Sigmoid colon (tissue), 4 donors: ENCODE results near the gene PPP1R2B.

Experiments used
- CTCF ChIP-seq, 4 experiments: fragments of 450-650 bp in 3 of 4; fragments of 200-600 bp in 1 of 4; IDR thresholded peaks; one replicate each; pipeline ENCODE4 v1.5.1; 2016 to 2019; ENCODE audit warnings: antibody characterized with exemption in 4 of 4, mild to moderate bottlenecking in 3 of 4, moderate library complexity in 2 of 4
- EP300 ChIP-seq, 4 donors: sonication (generic); formaldehyde crosslinking; IDR thresholded peaks; one replicate each; pipeline ENCODE4 v1.6.1; 2017; ENCODE audit warnings: antibody characterized with exemption in 4 of 4
- POLR2A ChIP-seq, 2 donors: fragments of 450-650 bp; IDR thresholded peaks; one replicate each; pipeline ENCODE4 v1.6.1; 2016; ENCODE audit warnings: antibody characterized with exemption in 2 of 2, mild to moderate bottlenecking in 2 of 2, moderate library complexity in 2 of 2
- POLR2AphosphoS5 ChIP-seq, 4 donors: sonication (generic); formaldehyde crosslinking; IDR thresholded peaks; one replicate each; pipeline ENCODE4 v1.6.1; 2017; ENCODE audit warnings: antibody characterized with exemption in 4 of 4

DNA sequence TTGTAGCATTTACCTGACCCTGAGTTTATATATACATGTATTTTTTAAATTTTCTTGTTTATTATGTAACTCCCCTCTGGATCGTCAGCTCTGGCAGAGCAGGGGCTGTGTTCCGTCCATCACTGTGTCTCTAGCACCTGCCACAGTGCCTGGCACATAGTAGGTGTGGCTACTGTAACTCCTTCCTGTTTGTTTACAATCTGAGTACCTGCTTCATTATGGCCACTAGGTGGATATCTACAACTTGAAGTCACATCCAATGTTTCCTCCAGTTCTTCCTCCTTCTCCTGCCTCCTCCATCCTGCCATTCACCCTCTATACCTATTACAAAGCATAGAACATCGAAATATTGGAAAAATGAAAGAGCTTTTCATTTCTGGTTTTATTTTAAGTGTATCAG is 14.2 kb upstream of the PPP1R2B start:
- TF ChIP-seq CTCF (IDR thresholded peaks at IDR 0.05) (no peak), EP300 (IDR thresholded peaks at IDR 0.05) (no peak), POLR2AphosphoS5 (IDR thresholded peaks at IDR 0.05) (no peak), POLR2A (IDR thresholded peaks at IDR 0.05) (no peak)
